ENCODE measurements around the gene ETS2.

Gene ETS2

GRCh38 chr21:38861989-38862683 is 56.4 kb downstream of the ETS2 start:
- no peak for DNase-seq (ENCODE audit: low read depth)
- no peak for TF ChIP-seq CTCF (conservative IDR thresholded peaks at IDR 0.05; ENCODE audit: control insufficient read depth, insufficient read depth, low read depth, low read length)
- no peak overlapping the region for H3K4me3 ChIP-seq (ENCODE audit: control insufficient read depth, low read depth, low read length)

GRCh38 chr21:38863291-38863690 is 57.6 kb downstream of the ETS2 start:
- no peak overlapping the region for H3K4me3 ChIP-seq (ENCODE audit: control insufficient read depth, low read depth, low read length)
- DNase-seq (ENCODE audit: low read depth), result no peak
- no peak for TF ChIP-seq CTCF (conservative IDR thresholded peaks at IDR 0.05; ENCODE audit: control insufficient read depth, insufficient read depth, low read depth, low read length)

- no peak for DNase-seq (ENCODE audit: low read depth)
- no peak for TF ChIP-seq CTCF (conservative IDR thresholded peaks at IDR 0.05; ENCODE audit: control insufficient read depth, insufficient read depth, low read depth, low read length)
- H3K4me3 ChIP-seq (ENCODE audit: control insufficient read depth, low read depth, low read length), result no peak overlapping the region
Measured at GRCh38 chr21:38863843-38864363, 58.2 kb downstream of the ETS2 start.

- TF ChIP-seq CTCF (conservative IDR thresholded peaks at IDR 0.05; ENCODE audit: control insufficient read depth, insufficient read depth, low read depth, low read length), result no peak
- no peak for DNase-seq (ENCODE audit: low read depth)
- no peak overlapping the region for H3K4me3 ChIP-seq (ENCODE audit: control insufficient read depth, low read depth, low read length)
Measured at GRCh38 chr21:38864964-38865363, 59.2 kb downstream of the ETS2 start.

- H3K4me3 ChIP-seq (ENCODE audit: control insufficient read depth, low read depth, low read length), result no peak overlapping the region
- TF ChIP-seq CTCF (conservative IDR thresholded peaks at IDR 0.05; ENCODE audit: control insufficient read depth, insufficient read depth, low read depth, low read length), result no peak
- DNase-seq (ENCODE audit: low read depth), result no peak
Measured at GRCh38 chr21:38869196-38869595, 63.5 kb downstream of the ETS2 start.

- peak; percentile 36 for DNase-seq (ENCODE audit: low read depth)
- peak; percentile 24 for TF ChIP-seq CTCF (conservative IDR thresholded peaks at IDR 0.05; ENCODE audit: control insufficient read depth, insufficient read depth, low read depth, low read length)
- no peak overlapping the region for H3K4me3 ChIP-seq (ENCODE audit: control insufficient read depth, low read depth, low read length)
Measured at GRCh38 chr21:38869946-38870345, 64.2 kb downstream of the ETS2 start.

Measured in fibroblast of mammary gland (primary cell).